Astrocyte of the spinal cord (primary cell): ENCODE results near the gene RUFY2.
"Not testable (repeated sequence)": the region's sequence is repeated elsewhere in the genome, so short reads cannot be mapped to it uniquely, and the experiment has no call there.

Experiments
- DNase-seq: peaks from one replicate; pipeline ENCODE4 v3.0.0; 2011; ENCODE audit warnings: low read depth, low spot score
- H3K4me3 ChIP-seq: 2 replicates; pipeline ENCODE4 v1.5.1; 2011; ENCODE audit warnings: low read depth, mild to moderate bottlenecking, low read length, moderate library complexity
- in situ Hi-C: cut with HindIII; loops from 2 replicates; pipeline ENCODE4 v1.10.0; 2017; ENCODE audit warnings: low sequenced_read_pairs
- TF ChIP-seq, protein P1 (sequence below): IDR thresholded peaks from 2 replicates; pipeline ENCODE4 v1.5.1; 2012; ENCODE audit warnings: low read depth, mild to moderate bottlenecking, low read length, inconsistent platforms

Gene RUFY2

DNA sequence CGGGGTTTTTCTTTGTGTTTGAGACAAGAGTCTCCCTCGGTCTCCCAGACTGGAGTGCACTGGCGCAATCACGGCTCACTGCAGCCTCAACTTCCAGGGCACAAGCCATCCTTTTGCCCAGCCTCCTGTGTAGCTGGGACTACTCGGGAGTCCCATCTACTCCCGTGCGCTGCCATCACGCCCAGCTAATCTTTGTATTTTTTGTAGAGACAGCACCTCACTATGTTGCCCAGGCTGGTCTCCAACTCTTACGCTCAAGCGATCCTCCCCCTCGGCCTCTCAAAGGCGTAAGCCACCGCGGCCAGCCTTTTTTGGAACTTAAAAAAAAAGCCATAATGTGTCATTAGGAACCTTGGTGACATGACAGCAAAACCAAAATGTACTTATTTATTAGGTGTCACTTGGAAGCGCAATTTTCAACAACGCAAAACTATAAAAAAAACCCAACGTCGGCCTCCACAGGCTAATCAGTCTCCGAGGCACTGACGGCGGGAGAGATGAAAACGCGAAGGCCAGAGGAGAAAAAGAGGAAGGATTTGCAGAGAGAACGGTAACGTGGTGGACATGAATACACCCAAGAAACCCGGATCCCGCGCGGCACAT, 76.1 kb downstream of the RUFY2 start:
- in situ Hi-C loops = no loop called here
- DNase-seq = no peak
- TF ChIP-seq, protein P1, sequence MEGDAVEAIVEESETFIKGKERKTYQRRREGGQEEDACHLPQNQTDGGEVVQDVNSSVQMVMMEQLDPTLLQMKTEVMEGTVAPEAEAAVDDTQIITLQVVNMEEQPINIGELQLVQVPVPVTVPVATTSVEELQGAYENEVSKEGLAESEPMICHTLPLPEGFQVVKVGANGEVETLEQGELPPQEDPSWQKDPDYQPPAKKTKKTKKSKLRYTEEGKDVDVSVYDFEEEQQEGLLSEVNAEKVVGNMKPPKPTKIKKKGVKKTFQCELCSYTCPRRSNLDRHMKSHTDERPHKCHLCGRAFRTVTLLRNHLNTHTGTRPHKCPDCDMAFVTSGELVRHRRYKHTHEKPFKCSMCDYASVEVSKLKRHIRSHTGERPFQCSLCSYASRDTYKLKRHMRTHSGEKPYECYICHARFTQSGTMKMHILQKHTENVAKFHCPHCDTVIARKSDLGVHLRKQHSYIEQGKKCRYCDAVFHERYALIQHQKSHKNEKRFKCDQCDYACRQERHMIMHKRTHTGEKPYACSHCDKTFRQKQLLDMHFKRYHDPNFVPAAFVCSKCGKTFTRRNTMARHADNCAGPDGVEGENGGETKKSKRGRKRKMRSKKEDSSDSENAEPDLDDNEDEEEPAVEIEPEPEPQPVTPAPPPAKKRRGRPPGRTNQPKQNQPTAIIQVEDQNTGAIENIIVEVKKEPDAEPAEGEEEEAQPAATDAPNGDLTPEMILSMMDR = no peak
- peak overlapping the region; percentile 94 for H3K4me3 ChIP-seq

DNA sequence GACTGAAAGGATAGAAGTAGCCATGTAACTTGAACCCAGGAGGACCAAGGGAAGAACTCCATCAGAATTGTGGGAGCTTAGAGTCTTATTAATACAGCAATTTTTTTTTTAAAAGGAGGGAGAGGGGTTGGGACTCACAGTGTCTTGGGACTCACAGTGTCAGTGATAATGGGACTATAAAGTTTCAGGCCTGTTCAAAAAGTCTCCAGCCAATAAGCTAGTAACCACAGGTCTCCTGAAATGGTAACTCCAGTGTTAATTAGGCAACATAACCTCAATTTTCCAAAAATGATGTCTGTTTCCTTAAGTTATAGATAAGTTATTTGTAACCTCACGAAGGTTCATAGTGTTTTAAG, 77.6 kb downstream of the RUFY2 start:
- in situ Hi-C loops = no loop called here
- H3K4me3 ChIP-seq = no peak overlapping the region
- TF ChIP-seq, protein P1 = no peak
- DNase-seq = no peak

DNA sequence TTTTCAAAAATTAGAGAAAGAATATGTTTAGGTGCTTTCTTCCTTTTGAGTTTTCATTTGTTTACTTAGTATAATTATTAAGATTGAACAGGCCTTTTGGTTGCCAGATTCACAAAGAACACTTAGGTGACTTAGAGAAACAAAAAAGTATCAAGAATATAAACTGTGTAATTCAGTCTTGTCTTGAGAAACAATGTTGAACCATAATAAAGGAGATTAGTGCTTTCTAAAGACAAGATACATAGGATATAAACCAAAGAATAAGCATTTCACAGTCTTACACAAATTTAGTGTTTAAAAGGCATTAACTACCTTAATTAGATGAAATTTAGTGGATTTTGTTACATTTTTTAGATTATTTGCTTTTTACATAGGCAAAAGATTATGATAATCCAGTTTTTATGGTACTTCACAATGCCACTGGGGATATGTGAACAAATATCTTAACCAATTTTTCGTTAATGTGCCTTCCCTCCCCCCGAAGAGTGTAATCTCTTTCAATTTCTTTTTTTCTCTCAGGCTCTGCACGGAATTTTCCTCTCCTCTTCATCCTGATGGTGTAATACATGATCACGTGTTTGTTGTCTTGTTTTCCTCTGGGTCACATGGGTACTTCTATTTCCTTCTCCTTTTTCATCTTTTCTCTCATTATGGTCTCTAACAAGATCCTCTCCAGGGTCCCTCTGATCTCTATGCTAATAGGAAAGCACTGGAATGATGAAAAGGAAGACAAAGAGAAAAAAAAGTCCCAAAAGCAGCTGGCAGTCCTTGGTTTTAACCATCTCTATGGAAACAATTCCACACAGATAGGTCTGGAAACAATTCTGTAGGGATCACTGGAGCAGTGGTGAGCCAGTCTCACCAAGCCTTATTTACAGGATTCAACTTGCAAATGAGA, 78.9 kb downstream of the RUFY2 start:
- peak; percentile 75 for DNase-seq
- in situ Hi-C loops = no loop called here
- TF ChIP-seq, protein P1 = no peak
- no peak overlapping the region for H3K4me3 ChIP-seq

DNA sequence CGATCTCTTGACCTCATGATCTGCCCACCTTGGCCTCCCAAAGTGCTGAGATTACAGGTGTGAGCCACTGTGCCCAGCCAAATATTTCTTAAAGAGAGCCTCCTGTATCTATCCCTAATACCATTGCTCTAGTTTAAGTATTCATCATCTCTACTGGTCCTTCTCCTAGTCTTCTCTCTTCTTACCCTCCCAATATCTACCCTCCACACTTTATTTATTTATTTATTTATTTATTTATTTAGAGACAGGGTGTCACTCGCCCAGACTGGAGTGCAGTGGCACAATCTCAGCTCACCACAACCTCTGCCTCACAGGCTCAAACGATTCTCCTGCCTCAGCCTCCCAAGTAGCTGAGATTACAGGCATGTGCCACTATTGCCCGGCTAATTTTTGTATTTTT, 82.7 kb downstream of the RUFY2 start:
- H3K4me3 ChIP-seq, DNase-seq, in situ Hi-C loops: not testable (repeated sequence)

DNA sequence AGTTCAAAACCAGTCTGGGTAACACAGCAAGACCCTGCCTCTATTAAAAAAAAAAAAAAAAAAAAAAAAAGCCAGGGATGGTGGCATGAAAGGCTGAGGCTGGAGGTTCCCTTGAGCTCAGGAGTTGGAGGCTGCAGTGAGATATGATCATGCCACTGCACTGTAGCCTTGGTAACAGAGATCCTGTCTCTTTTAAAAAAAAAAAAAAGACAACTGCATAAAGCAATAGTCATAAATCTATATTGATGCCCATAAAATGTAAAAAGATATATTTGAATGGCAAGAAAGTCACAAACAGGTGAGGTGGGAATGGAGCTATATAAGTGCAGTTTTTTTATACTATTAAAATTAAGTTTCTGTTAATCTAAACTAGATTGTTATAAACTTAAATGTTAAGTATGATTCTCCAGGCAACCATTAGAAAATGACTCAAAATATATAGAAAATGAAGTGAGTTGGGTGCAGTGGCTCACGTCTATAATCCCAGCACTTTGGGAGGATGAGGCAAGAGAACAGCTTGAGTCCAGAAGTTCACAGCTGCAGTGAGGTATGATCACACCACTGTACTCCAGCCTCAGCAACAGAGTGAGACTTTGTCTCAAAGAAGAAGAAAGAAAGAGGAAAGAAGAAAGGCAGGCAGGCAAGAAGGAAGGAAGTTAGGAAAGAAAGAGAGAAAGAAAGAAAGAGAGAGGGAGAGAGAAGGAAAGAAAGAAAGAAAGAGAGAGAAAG, 88.6 kb downstream of the RUFY2 start:
- in situ Hi-C loops = no loop called here

DNA sequence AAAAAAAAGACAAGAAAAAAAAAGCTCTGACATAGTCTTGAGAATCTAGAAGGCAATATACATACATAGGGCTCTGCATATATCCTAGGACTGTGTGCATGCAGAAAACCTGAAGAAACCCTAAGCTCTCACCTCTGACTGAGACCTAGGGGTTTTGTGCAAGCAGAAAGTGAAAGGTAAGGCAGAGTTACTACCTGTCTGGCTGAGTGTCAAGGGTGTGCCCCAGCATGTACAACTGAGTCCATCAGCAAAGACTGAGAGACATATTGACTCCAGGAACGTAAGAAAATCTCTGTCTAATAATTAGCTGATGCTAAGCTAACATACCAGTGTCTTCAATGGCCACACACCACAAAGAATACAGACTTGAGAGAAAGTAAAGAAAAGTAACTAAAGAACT, 91.5 kb downstream of the RUFY2 start:
- in situ Hi-C loops = no loop called here
- no peak for DNase-seq
- TF ChIP-seq, protein P1 = no peak
- H3K4me3 ChIP-seq = no peak overlapping the region

More for the DNA sequence above, 88.6 kb downstream of the RUFY2 start:
- H3K4me3 ChIP-seq = no peak overlapping the region
- DNase-seq = no peak
- TF ChIP-seq, protein P1 = no peak

DNA sequence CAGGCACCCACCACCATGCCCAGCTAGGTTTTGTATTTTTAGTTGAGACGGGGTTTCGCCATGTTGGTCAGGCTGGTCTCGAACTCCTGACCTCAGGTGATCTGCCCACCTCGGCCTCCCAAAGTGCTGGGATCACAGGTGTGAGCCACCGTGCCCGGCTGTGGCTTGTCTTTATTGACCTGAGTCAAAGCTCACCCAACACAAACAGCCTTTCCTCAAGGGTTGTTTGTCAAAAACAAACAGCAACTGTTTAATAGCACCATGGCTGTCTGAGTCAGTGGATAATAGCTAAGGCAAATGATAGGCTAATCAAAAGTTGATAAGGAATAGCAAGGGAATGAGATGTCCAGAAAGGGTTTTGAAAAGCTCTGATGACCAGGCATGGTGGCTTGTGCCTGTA, 92.1 kb downstream of the RUFY2 start:
- DNase-seq, H3K4me3 ChIP-seq, in situ Hi-C loops: not testable (repeated sequence)
